Testis (tissue), 3 donors: ENCODE measurements around the gene GSTM4. TPM values are rescaled to one million over a fixed set of nuclear protein-coding genes. Genes with fewer than 3 reads are reported as not detected.

Experiments
- DNase-seq: peaks from one replicate; pipeline ENCODE4 v3.0.0-alpha.2; 2019
- H3K27ac ChIP-seq, 2 donors: fragments of 200-600 bp; sonication (generic); one replicate each; pipeline ENCODE4 v1.5.1; 2019
- H3K27me3 ChIP-seq: fragments of 200-600 bp; sonication (generic); one replicate; pipeline ENCODE4 v1.5.1; 2019
- H3K36me3 ChIP-seq: fragments of 200-600 bp; sonication (generic); one replicate; pipeline ENCODE4 v1.5.1; 2017; ENCODE audit warnings: low read depth; ENCODE audit errors: missing control alignments
- H3K4me1 ChIP-seq: fragments of 200-600 bp; sonication (generic); one replicate; pipeline ENCODE4 v1.5.1; 2019
- H3K4me3 ChIP-seq, 2 donors: fragments of 200-600 bp; sonication (generic); one replicate each; pipeline ENCODE4 v1.5.1; 2017 to 2019
- H3K9me3 ChIP-seq: fragments of 200-600 bp; sonication (generic); one replicate; pipeline ENCODE4 v1.5.1; 2017
- POLR2A ChIP-seq: fragments of 450-650 bp; IDR thresholded peaks from one replicate; pipeline ENCODE4 v1.6.1; 2017; ENCODE audit warnings: antibody characterized with exemption, mild to moderate bottlenecking, moderate library complexity
- WGBS, 2 donors: methylation state at CpG; one replicate each; pipeline ENCODE4 v1.1.5; 2018; 5-methylcytosine and 5-hydroxymethylcytosine counted together
- intact Hi-C: fragments of 100-400 bp; cut with DNase I; formaldehyde crosslinking; loops from one replicate; pipeline ENCODE4 v1.15.1; 2023; ENCODE audit warnings: low total_unique reads
- polyA plus RNA-seq: library from polyadenylated mRNA; stranded (reverse); fragments of 350-450 nt; fragmentation: Illumina TruSeq; extraction: RNeasy Lipid Tissue Mini Kit (QIAGEN cat#74804); gene quantifications from one replicate; pipeline ENCODE4 v1.2.3, GENCODE V29; 2014; ENCODE audit warnings: low read depth, low replicate concordance; ENCODE audit not compliant: insufficient read depth
- total RNA-seq, 2 donors: library from RNA; depleted of rRNA; stranded (reverse); fragments of >200 nt; gene quantifications; one replicate each; pipeline ENCODE4 v1.2.3, GENCODE V29; 2016
- TF ChIP-seq, protein P1 (sequence below), 3 experiments: fragments of 450-650 bp in 2 of 3; fragments of 200-600 bp in 1 of 3; sonication (generic) in 1 of 3; IDR thresholded peaks; one replicate each; pipeline ENCODE4 v1.5.1; 2016 to 2019; ENCODE audit warnings: antibody characterized with exemption in 3 of 3, mild to moderate bottlenecking in 2 of 3, moderate library complexity in 1 of 3

The GSTM4 gene
- total and polyA plus RNA-seq, 3 donors from 2014 or later = 42.0 to 61.8 (median 58.6) TPM

DNA sequence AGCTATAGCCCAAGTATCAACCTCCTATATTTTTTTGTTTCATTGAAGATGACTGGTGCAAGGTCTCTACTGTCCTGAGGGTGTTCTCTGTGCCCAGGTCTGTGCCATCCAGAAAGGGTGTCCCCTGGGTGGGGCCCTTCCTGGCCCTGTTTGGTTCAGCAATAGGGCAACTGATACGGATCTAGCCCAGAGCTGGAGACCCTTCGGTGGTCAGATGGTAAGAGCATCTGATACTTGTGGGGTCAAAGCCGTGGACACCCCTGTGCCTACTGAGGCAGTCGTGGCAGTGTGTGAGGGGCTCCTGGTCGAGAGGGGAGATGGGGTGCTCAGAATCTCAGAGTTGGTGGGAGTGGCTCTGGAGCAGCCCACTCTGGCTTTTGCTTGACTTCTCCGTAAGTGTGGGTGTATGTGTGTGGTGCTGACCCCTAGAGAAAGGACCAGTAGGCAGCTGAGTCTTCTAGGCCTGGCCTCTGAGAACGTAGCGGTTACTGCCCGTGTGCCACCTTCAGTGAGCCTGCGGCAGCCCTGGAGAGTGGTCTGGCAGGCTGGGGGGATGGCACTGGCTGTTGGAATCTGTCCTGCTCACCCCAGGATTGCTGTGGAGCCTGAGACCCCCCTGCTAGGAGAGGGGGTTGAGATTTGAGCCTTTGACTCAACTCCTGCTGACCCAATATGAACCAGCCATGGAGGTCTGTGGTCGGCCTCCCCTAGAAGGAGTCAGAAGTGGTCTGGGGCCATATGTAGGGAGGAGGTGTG lies 33.6 kb upstream of the GSTM4 start:
- no peak for TF ChIP-seq POLR2A
- TF ChIP-seq, protein P1, sequence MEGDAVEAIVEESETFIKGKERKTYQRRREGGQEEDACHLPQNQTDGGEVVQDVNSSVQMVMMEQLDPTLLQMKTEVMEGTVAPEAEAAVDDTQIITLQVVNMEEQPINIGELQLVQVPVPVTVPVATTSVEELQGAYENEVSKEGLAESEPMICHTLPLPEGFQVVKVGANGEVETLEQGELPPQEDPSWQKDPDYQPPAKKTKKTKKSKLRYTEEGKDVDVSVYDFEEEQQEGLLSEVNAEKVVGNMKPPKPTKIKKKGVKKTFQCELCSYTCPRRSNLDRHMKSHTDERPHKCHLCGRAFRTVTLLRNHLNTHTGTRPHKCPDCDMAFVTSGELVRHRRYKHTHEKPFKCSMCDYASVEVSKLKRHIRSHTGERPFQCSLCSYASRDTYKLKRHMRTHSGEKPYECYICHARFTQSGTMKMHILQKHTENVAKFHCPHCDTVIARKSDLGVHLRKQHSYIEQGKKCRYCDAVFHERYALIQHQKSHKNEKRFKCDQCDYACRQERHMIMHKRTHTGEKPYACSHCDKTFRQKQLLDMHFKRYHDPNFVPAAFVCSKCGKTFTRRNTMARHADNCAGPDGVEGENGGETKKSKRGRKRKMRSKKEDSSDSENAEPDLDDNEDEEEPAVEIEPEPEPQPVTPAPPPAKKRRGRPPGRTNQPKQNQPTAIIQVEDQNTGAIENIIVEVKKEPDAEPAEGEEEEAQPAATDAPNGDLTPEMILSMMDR (IDR thresholded peaks at IDR 0.05) = no peak

DNA sequence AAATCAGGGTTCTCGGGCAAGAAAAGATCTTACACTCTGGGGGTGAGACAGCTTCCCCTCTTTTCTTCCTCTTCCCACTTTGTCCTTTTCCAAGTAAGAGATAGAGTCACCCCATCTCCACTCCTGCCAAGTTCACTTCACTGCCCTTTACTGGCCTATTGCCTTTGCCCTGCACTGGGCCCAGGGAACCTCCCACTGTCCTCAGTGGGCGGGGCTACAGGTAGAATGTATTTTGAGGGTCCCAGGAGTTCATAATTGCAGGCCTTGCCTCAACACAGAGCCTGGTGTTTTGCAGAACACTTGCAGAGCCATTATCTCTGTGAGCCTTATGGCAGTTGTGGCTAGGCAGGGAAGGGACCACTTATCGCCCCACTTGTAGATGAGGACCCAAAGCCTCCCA lies 33.0 kb upstream of the GSTM4 start:
- H3K27ac ChIP-seq = no peak overlapping the region
- no peaks in the 10 kb centered on the region for H3K9me3 ChIP-seq
- TF ChIP-seq POLR2A = no peak
- TF ChIP-seq, protein P1 (IDR thresholded peaks at IDR 0.05) = no peak
- H3K4me1 ChIP-seq = peaks cover 38% of the 10 kb centered on the region
- 90 to 92% methylated on average over 3 of the region's 3 CpGs for WGBS, 2 donors
- no peaks in the 10 kb centered on the region for H3K36me3 ChIP-seq
- no peak for DNase-seq
- intact Hi-C loops = no loop called here
- H3K27me3 ChIP-seq = no peaks in the 10 kb centered on the region
- no peak overlapping the region for H3K4me3 ChIP-seq

More for the DNA sequence above, 33.6 kb upstream of the GSTM4 start:
- no peaks in the 10 kb centered on the region for H3K27me3 ChIP-seq
- H3K36me3 ChIP-seq = no peaks in the 10 kb centered on the region
- no peak for DNase-seq
- H3K4me3 ChIP-seq = no peak overlapping the region
- peaks cover 38% of the 10 kb centered on the region for H3K4me1 ChIP-seq
- no peaks in the 10 kb centered on the region for H3K9me3 ChIP-seq
- H3K27ac ChIP-seq = no peak overlapping the region
- intact Hi-C loops = no loop called here
- WGBS, 2 donors = 87 to 91% methylated on average over 10 to 11 of the region's 11 CpGs

DNA sequence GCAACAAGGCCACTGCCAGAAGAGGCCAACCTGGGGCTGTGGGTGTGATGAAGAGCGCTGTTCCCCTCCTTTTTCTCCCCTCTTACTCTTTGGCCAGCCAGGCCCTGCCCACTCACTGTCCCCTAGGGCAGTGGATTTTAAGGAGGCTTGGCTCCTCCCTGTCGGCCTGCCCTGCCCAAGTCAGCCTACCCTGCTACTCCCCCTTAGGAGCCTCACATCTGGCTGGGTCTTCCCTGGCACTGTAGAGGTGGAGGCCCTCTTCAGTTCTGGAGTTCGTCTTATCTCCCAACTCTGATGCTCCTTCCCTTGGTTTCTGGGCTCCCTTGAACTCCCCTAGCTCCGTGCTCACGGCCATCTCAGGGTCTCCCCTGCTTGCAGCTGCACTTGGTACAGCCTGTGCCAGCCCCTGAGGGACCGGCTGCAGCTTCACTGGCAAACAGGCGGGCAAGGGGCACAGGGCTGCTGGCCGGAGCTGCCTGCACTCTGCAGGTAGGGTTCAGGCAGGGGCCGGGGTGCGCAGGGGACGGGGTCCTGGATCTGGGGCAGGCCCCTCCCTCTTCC lies 32.2 kb upstream of the GSTM4 start:
- intact Hi-C loops = no loop called here
- TF ChIP-seq POLR2A = no peak
- TF ChIP-seq, protein P1 (IDR thresholded peaks at IDR 0.05) = no peak
- no peaks in the 10 kb centered on the region for H3K36me3 ChIP-seq
- no peaks in the 10 kb centered on the region for H3K9me3 ChIP-seq
- peaks cover 38% of the 10 kb centered on the region for H3K4me1 ChIP-seq
- DNase-seq = no peak
- 61 to 80% methylated on average over 5 to 11 of the region's 11 CpGs for WGBS, 2 donors
- H3K27ac ChIP-seq = no peak overlapping the region
- no peak overlapping the region for H3K4me3 ChIP-seq
- no peaks in the 10 kb centered on the region for H3K27me3 ChIP-seq

DNA sequence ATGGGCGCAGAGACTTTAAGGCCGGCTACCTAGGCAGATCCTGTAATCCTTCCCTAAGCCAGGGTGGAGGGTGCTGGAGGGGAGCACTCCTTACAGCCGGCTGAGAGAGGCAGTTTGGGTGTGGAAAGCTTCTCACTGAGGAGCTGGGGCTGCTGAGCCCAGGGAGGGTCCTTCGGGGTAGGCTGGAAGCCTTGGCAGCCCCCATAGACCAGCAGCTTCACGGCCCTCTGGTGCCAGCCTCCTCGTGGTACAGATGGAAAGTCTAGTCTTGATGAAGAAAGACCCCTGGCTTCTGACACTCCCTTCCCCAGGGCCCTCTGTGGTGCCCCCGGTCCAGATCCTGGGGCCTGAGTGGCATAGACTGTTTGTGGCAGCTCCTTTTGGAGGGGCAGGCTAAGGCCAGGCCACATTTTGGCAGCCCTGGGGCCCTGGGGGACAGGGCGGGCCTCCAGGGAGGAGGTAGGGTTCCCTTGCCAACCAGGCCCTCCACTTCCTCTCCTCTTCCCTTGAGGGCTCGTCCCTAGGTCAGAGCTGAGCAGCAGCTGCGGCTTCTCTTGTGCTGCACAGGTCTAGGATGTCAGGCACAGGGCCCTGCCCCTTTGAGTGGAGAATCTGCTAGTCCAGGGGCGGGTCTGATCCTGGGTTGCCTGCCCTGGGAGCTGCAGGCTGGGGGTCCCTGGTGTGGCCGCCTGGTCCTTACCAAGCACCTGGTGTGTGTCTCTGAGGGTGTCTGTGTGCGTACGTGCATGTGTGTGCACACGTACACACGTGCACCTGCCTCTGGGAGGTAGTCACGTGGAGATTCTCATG lies 31.5 kb upstream of the GSTM4 start:
- Histone ChIP-seq H3K27me3 (no peaks in the 10 kb centered on the region), H3K4me1 (peaks cover 31% of the 10 kb centered on the region), H3K4me3 (no peak overlapping the region), H3K9me3 (no peaks in the 10 kb centered on the region), H3K27ac (peak overlapping the region in 1 of 2 donors; percentile 41), H3K36me3 (no peaks in the 10 kb centered on the region)
- no peak for DNase-seq
- TF ChIP-seq POLR2A = no peak
- TF ChIP-seq, protein P1 (IDR thresholded peaks at IDR 0.05) = no peak
- intact Hi-C loops = loop anchor here (5.0 kb wide), 1 partner anchor 72 kb away; no protein-coding TSS in a partner anchor
- WGBS, 2 donors = 71 to 74% methylated on average over 8 to 17 of the region's 17 CpGs
